Measurements from ENCODE around the gene MTTP. TPM values are rescaled to one million over a fixed set of nuclear protein-coding genes. Genes with fewer than 3 reads are reported as not detected.

MTTP gene
- total and polyA plus RNA-seq, 11 donors: 0.44 to 5.0 (median 2.2) TPM

DNA sequence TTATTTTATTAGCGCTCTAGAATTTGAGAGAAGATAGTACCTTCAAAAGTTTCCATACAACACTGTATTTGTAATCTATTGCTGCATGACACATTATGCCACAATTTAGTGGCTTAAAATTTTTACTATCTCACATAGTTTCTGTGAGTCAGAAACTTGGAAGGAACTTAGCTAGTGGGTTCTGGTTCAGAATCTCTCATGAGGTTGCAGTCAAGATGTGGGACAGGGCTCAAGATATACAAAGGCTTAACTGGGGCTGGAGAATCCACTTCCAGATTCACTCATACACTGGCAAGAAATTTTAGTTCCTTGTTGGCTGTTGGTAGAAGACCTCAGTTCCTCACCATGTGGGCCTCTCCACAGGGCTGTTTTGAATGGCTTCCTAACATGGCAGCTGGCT is 94.5 kb downstream of the MTTP start:
- Histone ChIP-seq H3K4me3 (no peak overlapping the region), H3K4me1 (peaks cover 0 to 19% (median 0%) of the 10 kb centered on the region in 12 donors), H3K27me3 (no peaks in the 10 kb centered on the region), H3K36me3 (no peaks in the 10 kb centered on the region), H3K9me3 (peaks cover 0 to 29% (median 15%) of the 10 kb centered on the region in 12 donors), H3K27ac (no peak overlapping the region)
- no peak for TF ChIP-seq POLR2A (IDR thresholded peaks at IDR 0.05)
- TF ChIP-seq, protein P1, sequence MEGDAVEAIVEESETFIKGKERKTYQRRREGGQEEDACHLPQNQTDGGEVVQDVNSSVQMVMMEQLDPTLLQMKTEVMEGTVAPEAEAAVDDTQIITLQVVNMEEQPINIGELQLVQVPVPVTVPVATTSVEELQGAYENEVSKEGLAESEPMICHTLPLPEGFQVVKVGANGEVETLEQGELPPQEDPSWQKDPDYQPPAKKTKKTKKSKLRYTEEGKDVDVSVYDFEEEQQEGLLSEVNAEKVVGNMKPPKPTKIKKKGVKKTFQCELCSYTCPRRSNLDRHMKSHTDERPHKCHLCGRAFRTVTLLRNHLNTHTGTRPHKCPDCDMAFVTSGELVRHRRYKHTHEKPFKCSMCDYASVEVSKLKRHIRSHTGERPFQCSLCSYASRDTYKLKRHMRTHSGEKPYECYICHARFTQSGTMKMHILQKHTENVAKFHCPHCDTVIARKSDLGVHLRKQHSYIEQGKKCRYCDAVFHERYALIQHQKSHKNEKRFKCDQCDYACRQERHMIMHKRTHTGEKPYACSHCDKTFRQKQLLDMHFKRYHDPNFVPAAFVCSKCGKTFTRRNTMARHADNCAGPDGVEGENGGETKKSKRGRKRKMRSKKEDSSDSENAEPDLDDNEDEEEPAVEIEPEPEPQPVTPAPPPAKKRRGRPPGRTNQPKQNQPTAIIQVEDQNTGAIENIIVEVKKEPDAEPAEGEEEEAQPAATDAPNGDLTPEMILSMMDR (IDR thresholded peaks at IDR 0.05): no peak
- DNase-seq: no peak
- no peak for ATAC-seq
- WGBS, 4 donors: 96 to 100% (median 97%) methylated on average over 1 of the region's 1 CpG
- intact Hi-C loops (cut with DNase I): no loop called here

DNA sequence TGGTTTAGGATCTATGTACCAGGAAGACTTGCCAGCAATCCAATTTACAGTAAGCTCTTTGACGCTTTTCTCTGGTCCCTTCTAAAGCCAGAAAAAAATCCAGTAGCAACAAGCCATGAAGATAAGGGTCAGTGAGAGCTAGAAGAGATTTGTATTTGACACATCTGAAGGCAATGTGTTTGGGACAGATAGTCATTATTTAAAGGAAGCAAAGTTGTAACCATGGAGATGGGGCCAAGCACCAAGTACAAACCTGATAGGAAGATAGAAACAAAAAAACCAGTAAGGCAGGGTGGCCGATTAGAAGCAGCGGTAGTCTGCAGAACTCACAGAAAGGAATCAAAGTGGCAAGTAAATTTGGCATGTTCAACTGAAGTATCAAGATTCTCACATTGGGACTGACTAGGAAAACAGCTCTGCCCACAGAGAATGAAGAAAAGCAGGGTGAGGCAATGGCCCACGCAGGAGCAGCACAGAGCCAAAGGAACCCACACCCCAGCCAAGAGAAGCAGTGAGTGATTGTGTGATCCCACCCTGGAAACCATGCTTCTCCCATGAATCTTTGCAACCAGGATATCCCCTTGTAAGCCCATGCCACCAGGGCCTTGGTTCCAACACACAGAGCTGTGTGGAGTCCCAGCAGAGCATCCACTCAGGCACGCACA is 95.9 kb downstream of the MTTP start:
- Histone ChIP-seq H3K9me3 (peaks cover 0 to 34% (median 15%) of the 10 kb centered on the region in 12 donors), H3K27me3 (no peaks in the 10 kb centered on the region), H3K4me3 (no peak overlapping the region), H3K27ac (no peak overlapping the region), H3K36me3 (no peaks in the 10 kb centered on the region), H3K4me1 (peaks cover 0 to 19% (median 0%) of the 10 kb centered on the region in 12 donors)
- intact Hi-C loops (cut with DNase I): loop anchor here in 2 of 10 donors (10.0 kb wide), 2 partner anchors 46 to 106 kb away; partner anchors contain the start of gene TRMT10A (in 1 of the 2)
- TF ChIP-seq, protein P1 (IDR thresholded peaks at IDR 0.05): no peak
- TF ChIP-seq POLR2A (IDR thresholded peaks at IDR 0.05): no peak
- DNase-seq (no peak), ATAC-seq (peak in 1 of 4 donors; percentile 28)
- WGBS, 4 donors: 24 to 51% (median 43%) methylated on average over 4 to 5 of the region's 5 CpGs

Other genes starting within 250 kb of the MTTP start
- gene ADH1C, start 222.1 kb upstream of the MTTP start, total RNA-seq: 10 to 100 TPM in 1 of 9 donors, 1 to 10 TPM in 8; 1.6 to 14.3 (median 2.8) TPM
- gene ADH1C, start 222.1 kb upstream of the MTTP start, polyA plus RNA-seq: 1 to 10 TPM in 1 of 2 donors, under 1 TPM in 1; 0.64 to 2.8 TPM
- gene ADH7, start 139.5 kb upstream of the MTTP start, total RNA-seq: not detected
- gene ADH7, start 139.5 kb upstream of the MTTP start, polyA plus RNA-seq: not detected
- not detected for gene C4orf17, start 63.8 kb upstream of the MTTP start, total RNA-seq
- not detected for gene C4orf17, start 63.8 kb upstream of the MTTP start, polyA plus RNA-seq
- 1 to 10 TPM; 1.8 to 5.1 (median 4.1) TPM for gene TRMT10A, start 10.8 kb upstream of the MTTP start, total RNA-seq
- 1 to 10 TPM; 1.8 to 4.8 TPM for gene TRMT10A, start 10.8 kb upstream of the MTTP start, polyA plus RNA-seq
- 100 to 1,000 TPM in 1 of 9 donors, 10 to 100 TPM in 1, 1 to 10 TPM in 4, under 1 TPM in 3; 0.60 to 112 (median 1.6) TPM for gene C4orf54, start 83.0 kb downstream of the MTTP start, total RNA-seq
- gene C4orf54, start 83.0 kb downstream of the MTTP start, polyA plus RNA-seq: 10 to 100 TPM in 1 of 2 donors, 1 to 10 TPM in 1; 2.3 to 40.0 TPM
- 1 to 10 TPM in 2 of 9 donors, under 1 TPM in 7; 0.19 to 7.5 (median 0.34) TPM for gene DAPP1, start 242.0 kb downstream of the MTTP start, total RNA-seq
- under 1 TPM; 0.23 to 0.30 TPM for gene DAPP1, start 242.0 kb downstream of the MTTP start, polyA plus RNA-seq

Data from heart left ventricle (tissue), 16 donors.